Fibroblast of lung (primary cell): ENCODE measurements around the gene ORC1.

Source experiments
- EZH2 ChIP-seq: IDR thresholded peaks from 2 replicates; pipeline ENCODE4 v1.5.1; 2012; ENCODE audit warnings: low read length, control low read depth, mild to moderate bottlenecking; ENCODE audit errors: missing control alignments
- TF ChIP-seq, protein P1 (sequence below), 2 donors: IDR thresholded peaks in 1 of 2; conservative IDR thresholded peaks in 1 of 2; 1 replicate in 1 of 2; 2 replicates in 1 of 2; pipeline ENCODE4 v1.5.1; 2011 to 2012; ENCODE audit warnings: low read length in 2 of 2, control low read depth in 1 of 2, inconsistent platforms in 1 of 2, low read depth in 1 of 2, mild to moderate bottlenecking in 1 of 2

DNA sequence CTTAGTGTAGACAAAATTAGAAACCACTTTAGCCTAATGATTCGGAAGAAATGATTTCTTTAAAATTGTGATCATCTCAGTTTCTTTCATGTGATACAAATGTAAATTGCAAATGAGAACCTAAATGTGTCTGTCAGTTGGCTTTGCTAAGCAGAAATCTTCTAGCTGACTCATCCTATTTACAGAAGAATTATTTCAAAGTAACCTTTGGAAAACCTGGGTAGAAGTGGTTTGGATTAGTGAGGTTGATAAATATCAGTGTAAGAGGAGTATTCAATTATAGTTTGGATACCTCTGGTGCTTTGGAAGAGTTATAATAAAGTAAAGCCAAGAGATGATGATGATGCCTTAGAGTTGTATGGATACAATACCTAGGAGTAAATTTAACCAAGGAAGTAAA lies 75.6 kb downstream of the ORC1 start:
- TF ChIP-seq, protein P1, sequence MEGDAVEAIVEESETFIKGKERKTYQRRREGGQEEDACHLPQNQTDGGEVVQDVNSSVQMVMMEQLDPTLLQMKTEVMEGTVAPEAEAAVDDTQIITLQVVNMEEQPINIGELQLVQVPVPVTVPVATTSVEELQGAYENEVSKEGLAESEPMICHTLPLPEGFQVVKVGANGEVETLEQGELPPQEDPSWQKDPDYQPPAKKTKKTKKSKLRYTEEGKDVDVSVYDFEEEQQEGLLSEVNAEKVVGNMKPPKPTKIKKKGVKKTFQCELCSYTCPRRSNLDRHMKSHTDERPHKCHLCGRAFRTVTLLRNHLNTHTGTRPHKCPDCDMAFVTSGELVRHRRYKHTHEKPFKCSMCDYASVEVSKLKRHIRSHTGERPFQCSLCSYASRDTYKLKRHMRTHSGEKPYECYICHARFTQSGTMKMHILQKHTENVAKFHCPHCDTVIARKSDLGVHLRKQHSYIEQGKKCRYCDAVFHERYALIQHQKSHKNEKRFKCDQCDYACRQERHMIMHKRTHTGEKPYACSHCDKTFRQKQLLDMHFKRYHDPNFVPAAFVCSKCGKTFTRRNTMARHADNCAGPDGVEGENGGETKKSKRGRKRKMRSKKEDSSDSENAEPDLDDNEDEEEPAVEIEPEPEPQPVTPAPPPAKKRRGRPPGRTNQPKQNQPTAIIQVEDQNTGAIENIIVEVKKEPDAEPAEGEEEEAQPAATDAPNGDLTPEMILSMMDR (conservative IDR thresholded peaks at IDR 0.05 in 1 of 2, IDR thresholded peaks at IDR 0.05 in 1 of 2; ENCODE audit: low read depth in 1 of 2, low read length in 2 of 2): no peak
- no peak for TF ChIP-seq EZH2
